ENCODE data around the gene CDON.

CDON gene

GRCh38 chr11:125968354-125968753, 94.3 kb downstream of the CDON start:
- H3K27ac ChIP-seq = no peak overlapping the region
- TF ChIP-seq CTCF (IDR thresholded peaks at IDR 0.05) (no peak), ZFX (IDR thresholded peaks at IDR 0.05; ENCODE audit: borderline replicate concordance) (no peak)

GRCh38 chr11:125967515-125967914, 95.2 kb downstream of the CDON start:
- no peak overlapping the region for H3K27ac ChIP-seq
- no peak for TF ChIP-seq ZFX (IDR thresholded peaks at IDR 0.05; ENCODE audit: borderline replicate concordance)
- TF ChIP-seq CTCF (IDR thresholded peaks at IDR 0.05) = no peak

GRCh38 chr11:125960771-125961170, 101.9 kb downstream of the CDON start:
- TF ChIP-seq ZFX (IDR thresholded peaks at IDR 0.05; ENCODE audit: borderline replicate concordance) = no peak
- TF ChIP-seq CTCF (IDR thresholded peaks at IDR 0.05) = no peak
- H3K27ac ChIP-seq = no peak overlapping the region

- no peak overlapping the region for H3K27ac ChIP-seq
- TF ChIP-seq ZFX (IDR thresholded peaks at IDR 0.05; ENCODE audit: borderline replicate concordance) = no peak
- no peak for TF ChIP-seq CTCF (IDR thresholded peaks at IDR 0.05)
Measured at GRCh38 chr11:125959931-125960330, 102.7 kb downstream of the CDON start.

- TF ChIP-seq CTCF (IDR thresholded peaks at IDR 0.05) (no peak), ZFX (IDR thresholded peaks at IDR 0.05; ENCODE audit: borderline replicate concordance) (no peak)
- H3K27ac ChIP-seq = no peak overlapping the region
Measured at GRCh38 chr11:125959511-125959910, 103.2 kb downstream of the CDON start.

GRCh38 chr11:125958872-125959400, 103.7 kb downstream of the CDON start:
- TF ChIP-seq CTCF (IDR thresholded peaks at IDR 0.05) = no peak
- TF ChIP-seq ZFX (IDR thresholded peaks at IDR 0.05; ENCODE audit: borderline replicate concordance) = no peak
- H3K27ac ChIP-seq = no peak overlapping the region

GRCh38 chr11:125957618-125958332, 104.9 kb downstream of the CDON start:
- H3K27ac ChIP-seq = no peak overlapping the region
- TF ChIP-seq CTCF (IDR thresholded peaks at IDR 0.05) = no peak
- TF ChIP-seq ZFX (IDR thresholded peaks at IDR 0.05; ENCODE audit: borderline replicate concordance) = no peak

Measured in 22Rv1 (cell line).